ENCODE measurements around the gene DDRGK1. TPM values are rescaled to one million over a fixed set of nuclear protein-coding genes. Genes with fewer than 3 reads are reported as not detected.

Gene DDRGK1
- total and polyA plus RNA-seq, 7 donors: 16.8 to 86.1 (median 70.6) TPM

DNA sequence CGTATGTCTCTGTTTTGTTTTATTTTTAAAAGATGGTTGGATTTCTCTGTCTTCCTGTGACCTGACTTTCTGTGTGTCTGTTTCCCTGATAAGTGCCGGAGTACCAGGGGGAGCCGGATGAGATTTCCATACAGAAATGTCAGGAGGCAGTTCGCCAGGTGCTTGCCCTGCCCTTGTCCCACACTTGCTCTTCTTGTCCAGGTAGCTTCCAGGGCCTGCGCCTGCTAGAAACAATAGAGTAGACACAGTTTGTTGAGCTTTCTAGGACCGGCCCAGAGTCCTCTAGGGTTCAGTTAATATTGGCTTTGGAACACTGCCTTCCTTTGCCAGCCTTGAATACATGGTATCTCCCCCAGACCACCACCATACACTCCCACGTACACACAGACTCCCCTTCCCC, 8.7 kb upstream of the DDRGK1 start:
- Histone ChIP-seq H3K4me1 (peaks cover 0 to 14% (median 12%) of the 10 kb centered on the region in 4 donors), H3K36me3 (peaks cover 0 to 36% (median 6%) of the 10 kb centered on the region in 4 donors), H3K27me3 (no peaks in the 10 kb centered on the region), H3K27ac (no peak overlapping the region), H3K4me3 (no peak overlapping the region), H3K9me3 (no peaks in the 10 kb centered on the region)
- no peak for TF ChIP-seq EP300 (IDR thresholded peaks at IDR 0.05)
- no peak for TF ChIP-seq POLR2A (IDR thresholded peaks at IDR 0.05)
- TF ChIP-seq, protein P1, sequence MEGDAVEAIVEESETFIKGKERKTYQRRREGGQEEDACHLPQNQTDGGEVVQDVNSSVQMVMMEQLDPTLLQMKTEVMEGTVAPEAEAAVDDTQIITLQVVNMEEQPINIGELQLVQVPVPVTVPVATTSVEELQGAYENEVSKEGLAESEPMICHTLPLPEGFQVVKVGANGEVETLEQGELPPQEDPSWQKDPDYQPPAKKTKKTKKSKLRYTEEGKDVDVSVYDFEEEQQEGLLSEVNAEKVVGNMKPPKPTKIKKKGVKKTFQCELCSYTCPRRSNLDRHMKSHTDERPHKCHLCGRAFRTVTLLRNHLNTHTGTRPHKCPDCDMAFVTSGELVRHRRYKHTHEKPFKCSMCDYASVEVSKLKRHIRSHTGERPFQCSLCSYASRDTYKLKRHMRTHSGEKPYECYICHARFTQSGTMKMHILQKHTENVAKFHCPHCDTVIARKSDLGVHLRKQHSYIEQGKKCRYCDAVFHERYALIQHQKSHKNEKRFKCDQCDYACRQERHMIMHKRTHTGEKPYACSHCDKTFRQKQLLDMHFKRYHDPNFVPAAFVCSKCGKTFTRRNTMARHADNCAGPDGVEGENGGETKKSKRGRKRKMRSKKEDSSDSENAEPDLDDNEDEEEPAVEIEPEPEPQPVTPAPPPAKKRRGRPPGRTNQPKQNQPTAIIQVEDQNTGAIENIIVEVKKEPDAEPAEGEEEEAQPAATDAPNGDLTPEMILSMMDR (IDR thresholded peaks at IDR 0.05): no peak
- TF ChIP-seq POLR2AphosphoS5 (IDR thresholded peaks at IDR 0.05): no peak
- intact Hi-C loops (cut with DNase I): no loop called here
- 95% methylated on average over 7 of the region's 7 CpGs for WGBS, 2 donors
- DNase-seq: no peak

DNA sequence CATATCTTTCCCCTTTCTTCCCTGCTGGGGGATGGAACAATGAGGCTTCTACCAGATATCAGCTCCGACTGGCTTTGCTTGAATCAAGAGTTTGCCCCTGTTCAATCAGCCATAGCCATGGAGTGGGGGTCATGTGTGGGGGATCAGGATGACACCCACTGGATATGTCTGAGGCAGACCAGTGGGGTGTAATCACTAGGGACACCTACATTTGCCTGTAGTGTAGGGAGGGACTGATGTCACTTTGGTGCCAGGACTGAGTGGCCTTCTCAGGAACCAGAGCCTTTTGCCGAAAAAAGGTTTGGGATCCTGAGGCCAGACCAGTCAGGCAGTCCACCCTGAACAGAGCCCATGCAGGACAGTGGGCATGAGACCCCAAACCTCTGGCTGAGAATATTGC, 5.9 kb upstream of the DDRGK1 start:
- intact Hi-C loops (cut with DNase I): no loop called here
- Histone ChIP-seq H3K4me3 (peak overlapping the region; percentile 69 to 85 (median 76)), H3K36me3 (peaks cover 0 to 17% (median 4%) of the 10 kb centered on the region in 4 donors), H3K9me3 (no peaks in the 10 kb centered on the region), H3K4me1 (peaks cover 0 to 13% (median 10%) of the 10 kb centered on the region in 4 donors), H3K27ac (no peak overlapping the region), H3K27me3 (no peaks in the 10 kb centered on the region)
- DNase-seq: no peak
- TF ChIP-seq EP300 (IDR thresholded peaks at IDR 0.05): no peak
- TF ChIP-seq POLR2A (IDR thresholded peaks at IDR 0.05): no peak
- no peak for TF ChIP-seq POLR2AphosphoS5 (IDR thresholded peaks at IDR 0.05)
- TF ChIP-seq, protein P1 (IDR thresholded peaks at IDR 0.05): no peak
- WGBS, 2 donors: 74 to 77% methylated on average over 2 of the region's 2 CpGs

DNA sequence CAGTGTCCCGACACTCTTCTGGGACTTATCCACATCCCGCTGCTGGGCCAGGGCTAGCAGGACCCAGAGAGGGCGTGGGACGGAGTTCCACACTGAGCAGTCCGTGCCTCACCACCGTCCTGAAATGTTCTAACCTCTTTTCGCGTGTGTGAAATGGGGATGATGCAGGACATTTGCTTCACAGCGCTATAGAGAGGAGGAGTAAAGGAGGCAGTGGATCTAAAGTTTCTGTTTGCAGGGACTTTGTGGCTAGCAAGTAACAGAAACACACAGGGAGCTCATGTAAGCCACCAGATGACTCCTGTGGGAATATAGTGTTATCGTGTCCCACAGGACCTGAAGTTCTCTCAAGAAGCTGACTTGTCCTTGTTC, 5.5 kb upstream of the DDRGK1 start:
- peak overlapping the region; percentile 76 to 84 (median 80) for H3K27ac ChIP-seq
- DNase-seq: no peak
- peaks cover 0 to 13% (median 11%) of the 10 kb centered on the region in 4 donors for H3K4me1 ChIP-seq
- intact Hi-C loops (cut with DNase I): loop anchor here (5.0 kb wide), 1 partner anchor 38 kb away; the partner anchor contains the start of gene LZTS3
- TF ChIP-seq EP300 (IDR thresholded peaks at IDR 0.05) (no peak), POLR2A (IDR thresholded peaks at IDR 0.05) (no peak), POLR2AphosphoS5 (IDR thresholded peaks at IDR 0.05) (no peak)
- TF ChIP-seq, protein P1 (IDR thresholded peaks at IDR 0.05): no peak
- no peaks in the 10 kb centered on the region for H3K9me3 ChIP-seq
- peaks cover 0 to 13% (median 4%) of the 10 kb centered on the region in 4 donors for H3K36me3 ChIP-seq
- 1 to 2% methylated on average over 10 of the region's 10 CpGs for WGBS, 2 donors
- peak overlapping the region; percentile 69 to 85 (median 76) for H3K4me3 ChIP-seq
- H3K27me3 ChIP-seq: no peaks in the 10 kb centered on the region

DNA sequence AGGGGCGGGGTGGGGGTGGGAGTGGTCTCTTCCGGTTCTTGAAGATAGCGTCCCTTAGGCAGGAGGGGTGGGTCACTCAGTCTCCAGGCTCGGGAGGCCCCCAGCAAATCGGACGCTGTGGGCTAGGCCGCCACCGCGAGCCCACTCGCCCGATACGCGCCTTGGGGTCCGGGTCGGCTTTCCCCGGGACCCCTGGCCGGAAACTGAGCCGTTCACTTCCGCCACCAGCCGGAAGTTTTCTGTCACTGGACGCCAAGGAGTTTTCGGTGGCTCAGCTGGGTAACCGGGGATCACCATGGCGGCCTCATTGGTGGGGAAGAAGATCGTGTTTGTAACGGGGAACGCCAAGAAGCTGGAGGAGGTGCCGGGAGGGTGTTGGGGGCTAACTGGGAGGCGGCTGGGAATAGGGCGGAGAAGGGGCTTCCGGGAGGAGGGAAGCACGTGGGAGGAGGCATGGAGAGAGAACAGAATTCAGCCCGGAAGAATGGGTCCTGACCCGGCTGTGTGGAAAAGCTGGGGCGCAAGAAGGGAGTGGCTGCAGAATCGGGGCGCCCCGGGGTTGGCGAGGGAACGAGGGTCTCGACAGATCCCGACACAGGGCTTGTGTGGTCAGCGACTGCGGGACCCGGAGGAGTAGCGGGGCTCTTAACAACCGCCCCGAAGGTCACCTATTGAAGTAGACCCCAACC, 4.9 kb upstream of the DDRGK1 start, which contains the start of gene ITPA:
ITPA (plus strand) TSS at position 242 of the 689 bp plus-strand sequence; CDS start at position 296, 54 bp downstream.
- Histone ChIP-seq H3K4me3 (peak within 1 kb of the TSS; percentile 69 to 85 (median 76)), H3K36me3 (peaks cover 0 to 13% (median 4%) of the 10 kb centered on the region in 4 donors), H3K27me3 (no peaks in the 10 kb centered on the region), H3K27ac (peak within 1 kb of the TSS; percentile 76 to 84 (median 80)), H3K9me3 (no peaks in the 10 kb centered on the region), H3K4me1 (peaks cover 0 to 16% (median 12%) of the 10 kb centered on the region in 4 donors)
- intact Hi-C loops (cut with DNase I): loop anchor here (5.0 kb wide), 1 partner anchor 37 kb away; the partner anchor contains the start of gene LZTS3
- no peak for DNase-seq
- TF ChIP-seq POLR2A (IDR thresholded peaks at IDR 0.05) (no peak), POLR2AphosphoS5 (IDR thresholded peaks at IDR 0.05) (no peak), EP300 (IDR thresholded peaks at IDR 0.05) (no peak)
- TF ChIP-seq, protein P1 (IDR thresholded peaks at IDR 0.05): no peak
- WGBS, 2 donors: 0% methylated on average over 48 of the region's 48 CpGs
